C4-2B (cell line): ENCODE results near the gene SNAP47.

Source experiments
- CTCF ChIP-seq: fragments of 450-650 bp; conservative IDR thresholded peaks from 2 replicates; pipeline ENCODE4 v1.5.1; 2017; ENCODE audit warnings: mild to moderate bottlenecking
- ZFX ChIP-seq: fragments of 450-650 bp; IDR thresholded peaks from 2 replicates; pipeline ENCODE4 v1.6.1; 2017

GRCh38 chr1:227734856-227735538, at the start of gene SNAP47, which contains the start of gene JMJD4:
- no peak for TF ChIP-seq CTCF
- TF ChIP-seq ZFX: peak; percentile 93; the same call in 1 of the 2 replicates
